SK-MEL-5 (cell line): ENCODE results near the gene CEP85. TPM values are rescaled to one million over a fixed set of nuclear protein-coding genes. Genes with fewer than 3 reads are reported as not detected.
A peak's percentile ranks its signal among the peaks of the same experiment; 100 is the strongest.

Experiments used
- DNase-seq: peaks from one replicate; pipeline ENCODE4 v3.0.0-alpha.2; 2016; ENCODE audit warnings: low read depth, low spot score
- in situ Hi-C: cut with HindIII; loops from 2 replicates; pipeline ENCODE4 v1.10.0; 2016; ENCODE audit warnings: low sequenced_read_pairs, high pct_unique_total_duplicates, low pct_unique_long_range_greater_than_20kb
- polyA plus RNA-seq, 2 experiments: library from polyadenylated mRNA; depleted of rRNA; stranded (reverse); fragments of >200 nt; gene quantifications; 2 replicates each; pipeline ENCODE4 v1.2.3, GENCODE V29; 2015
- total RNA-seq: library from RNA; depleted of rRNA; stranded (reverse); fragments of >200 nt; shearing (Covaris generic); gene quantifications from 2 replicates; pipeline ENCODE4 v1.2.3, GENCODE V29; 2014; rRNA removed

CEP85 gene
- total RNA-seq: 12.3 and 13.5 TPM in 2 replicates
- polyA plus RNA-seq (2015; cell fraction: cytosol; rRNA removed): 15.6 and 20.7 TPM in 2 replicates
- polyA plus RNA-seq (2015; cell fraction: nucleus; rRNA removed): 76.6 and 82.4 TPM in 2 replicates

- peak; percentile 97 for DNase-seq
- in situ Hi-C loops: no loop called here
Measured at GRCh38 chr1:26233903-26234643, at the start of gene CEP85. Gene CEP85 (plus strand): TSS chr1:26234200. CDS start chr1:26239784, 5,584 bp downstream.

- no peak for DNase-seq
- in situ Hi-C loops: no loop called here
Measured at GRCh38 chr1:26184883-26185282, 49.1 kb upstream of the CEP85 start.

- no peak for DNase-seq
- in situ Hi-C loops: no loop called here
Measured at GRCh38 chr1:26187882-26188281, 46.1 kb upstream of the CEP85 start.

- in situ Hi-C loops: no loop called here
- DNase-seq: no peak
Measured at GRCh38 chr1:26188477-26188876, 45.5 kb upstream of the CEP85 start.

GRCh38 chr1:26189331-26189730, 44.7 kb upstream of the CEP85 start:
- DNase-seq: no peak
- in situ Hi-C loops: no loop called here

GRCh38 chr1:26189751-26190275, 44.2 kb upstream of the CEP85 start:
- no peak for DNase-seq
- in situ Hi-C loops: no loop called here

GRCh38 chr1:26190373-26190987, 43.5 kb upstream of the CEP85 start, which contains the start of gene CATSPER4:
Gene CATSPER4 (plus strand): TSS chr1:26190602. CDS start chr1:26190628, 26 bp downstream.
- in situ Hi-C loops: no loop called here
- peak; percentile 68 for DNase-seq

- in situ Hi-C loops: no loop called here
- no peak for DNase-seq
Measured at GRCh38 chr1:26191739-26192138, 42.3 kb upstream of the CEP85 start.

- in situ Hi-C loops: no loop called here
- DNase-seq: no peak
Measured at GRCh38 chr1:26195805-26196204, 38.2 kb upstream of the CEP85 start.

- in situ Hi-C loops: no loop called here
- no peak for DNase-seq
Measured at GRCh38 chr1:26197301-26197700, 36.7 kb upstream of the CEP85 start.

- in situ Hi-C loops: no loop called here
Measured at GRCh38 chr1:26197813-26198212, 36.2 kb upstream of the CEP85 start.

GRCh38 chr1:26200413-26200812, 33.6 kb upstream of the CEP85 start:
- no peak for DNase-seq
- in situ Hi-C loops: no loop called here

More at GRCh38 chr1:26197813-26198212, 36.2 kb upstream of the CEP85 start:
- DNase-seq: no peak

- peak; percentile 9 for DNase-seq
- in situ Hi-C loops: no loop called here
Measured at GRCh38 chr1:26203642-26204318, 30.2 kb upstream of the CEP85 start.

- DNase-seq: no peak
- in situ Hi-C loops: no loop called here
Measured at GRCh38 chr1:26210147-26210870, 23.7 kb upstream of the CEP85 start.

GRCh38 chr1:26212726-26213125, 21.3 kb upstream of the CEP85 start:
- DNase-seq: no peak
- in situ Hi-C loops: no loop called here

- in situ Hi-C loops: no loop called here
- DNase-seq: no peak
Measured at GRCh38 chr1:26213335-26213905, 20.6 kb upstream of the CEP85 start.

- DNase-seq: no peak
- in situ Hi-C loops: no loop called here
Measured at GRCh38 chr1:26215246-26215645, 18.8 kb upstream of the CEP85 start.
